ENCODE measurements around the gene HES5. TPM values are rescaled to one million over a fixed set of nuclear protein-coding genes. Genes with fewer than 3 reads are reported as not detected.

The HES5 gene
- total and polyA plus RNA-seq, 2 experiments from 2014 or later, result 0.16 to 0.21 TPM

GRCh38 chr1:2522230-2522629 lies 7.8 kb downstream of the HES5 start (continued):
- no peak for TF ChIP-seq ZNF462 (CRISPR knock-in tag; IDR thresholded peaks at IDR 0.05)

GRCh38 chr1:2520806-2521205 lies 9.3 kb downstream of the HES5 start:
- no peak for ATAC-seq
- no peaks in the 10 kb centered on the region for H3F3A ChIP-seq (replicated peaks; ENCODE audit: low read depth)
- Mint-ChIP-seq H3K4me3 (no peak overlapping the region), H3K9me3 (no peaks in the 10 kb centered on the region), H3K27ac (no peak overlapping the region), H3K4me1 (peaks cover 23% of the 10 kb centered on the region), H3K36me3 (ENCODE audit: low read depth) (peaks cover 30% of the 10 kb centered on the region), H3K27me3 (ENCODE audit: insufficient read depth, low read depth, poor library complexity) (peaks cover 7% of the 10 kb centered on the region)
- H3K4me2 ChIP-seq, result no peak overlapping the region
- peaks cover 37% of the 10 kb centered on the region for H4K20me1 ChIP-seq (replicated peaks; ENCODE audit: insufficient read depth)
- no peak overlapping the region for H3K27ac ChIP-seq (ENCODE audit: low read depth)
- H3K4me3 ChIP-seq, result no peak overlapping the region
- no peaks in the 10 kb centered on the region for H3K27me3 ChIP-seq (ENCODE audit: insufficient read depth)
- no peaks in the 10 kb centered on the region for H3K9me2 ChIP-seq (ENCODE audit: insufficient read depth)
- peaks cover 14% of the 10 kb centered on the region; the same call in 1 of the 2 replicates for H3K4me1 ChIP-seq (ENCODE audit: insufficient read depth)
- H3K36me3 ChIP-seq (ENCODE audit: insufficient read depth), result peaks cover 5% of the 10 kb centered on the region; the same call in 1 of the 2 replicates
- peaks cover 44% of the 10 kb centered on the region for H3K79me2 ChIP-seq (replicated peaks; ENCODE audit: insufficient read depth)
- no peak for DNase-seq (ENCODE audit: low spot score)
- no peak overlapping the region for H2AFZ ChIP-seq
- TF ChIP-seq EZH2phosphoT487 (IDR thresholded peaks at IDR 0.05; ENCODE audit: unreplicated experiment) (no peak), ZNF462 (CRISPR knock-in tag; IDR thresholded peaks at IDR 0.05) (no peak), STAT1 (IDR thresholded peaks at IDR 0.05; ENCODE audit: unreplicated experiment) (no peak), ZNF114 (CRISPR knock-in tag; IDR thresholded peaks at IDR 0.05) (no peak), ETS1 (IDR thresholded peaks at IDR 0.05) (no peak), CTCF (conservative IDR thresholded peaks at IDR 0.05; ENCODE audit: low read depth in 2 of 2) (no peak), JUNB (IDR thresholded peaks at IDR 0.05; ENCODE audit: unreplicated experiment) (no peak)
